ENCODE results near the gene FAM81A. TPM values are rescaled to one million over a fixed set of nuclear protein-coding genes. Genes with fewer than 3 reads are reported as not detected.

The FAM81A gene
- total RNA-seq, 3 donors from 2014 or later (not counting 1 experiment from before 2014, with no cell fraction given) = 1.0 TPM; not detected in 2

DNA sequence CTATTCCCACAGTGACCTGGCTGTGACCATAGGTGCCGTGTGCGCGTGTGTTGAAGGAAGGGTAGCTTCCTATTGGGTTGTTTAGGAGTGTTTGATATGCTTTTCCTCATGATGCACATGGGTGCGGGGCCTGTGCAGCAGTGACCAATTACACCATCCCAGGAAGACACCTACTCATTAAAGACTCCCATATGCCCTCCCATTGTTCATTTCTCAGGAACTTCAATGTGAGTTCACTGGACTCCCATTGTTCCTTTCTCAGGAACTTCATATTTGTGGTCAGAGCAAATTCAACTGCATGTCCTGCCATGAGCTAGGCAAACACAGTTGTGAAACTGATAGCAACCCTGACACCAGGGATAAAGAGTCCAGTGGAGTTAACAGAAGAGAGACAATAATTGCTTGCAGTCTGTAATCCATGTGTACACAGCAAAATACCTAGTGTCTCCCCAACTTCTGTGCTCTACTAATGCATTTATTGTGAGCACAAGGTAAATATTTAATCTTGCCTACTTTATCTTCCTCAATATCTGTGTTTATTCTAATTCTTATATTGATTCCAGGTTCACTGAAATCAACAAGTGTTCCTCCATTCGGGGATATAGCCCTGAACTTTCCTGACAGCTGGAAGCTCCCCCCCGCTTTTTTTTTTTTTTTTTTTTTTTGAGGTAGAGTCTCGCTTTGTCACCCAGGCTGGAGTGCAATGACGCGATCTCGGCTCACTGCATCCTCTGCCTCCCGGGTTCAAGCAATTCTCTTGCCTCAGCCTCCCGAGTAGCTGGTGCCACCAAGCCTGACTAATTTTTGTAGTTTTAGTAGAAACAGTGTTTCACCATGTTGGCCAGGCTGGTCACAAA is 116.1 kb downstream of the FAM81A start:
- no peak overlapping the region for H3K4me3 Mint-ChIP-seq
- 90% methylated on average over 9 of the region's 12 CpGs for WGBS (ENCODE audit: insufficient coverage)

DNA sequence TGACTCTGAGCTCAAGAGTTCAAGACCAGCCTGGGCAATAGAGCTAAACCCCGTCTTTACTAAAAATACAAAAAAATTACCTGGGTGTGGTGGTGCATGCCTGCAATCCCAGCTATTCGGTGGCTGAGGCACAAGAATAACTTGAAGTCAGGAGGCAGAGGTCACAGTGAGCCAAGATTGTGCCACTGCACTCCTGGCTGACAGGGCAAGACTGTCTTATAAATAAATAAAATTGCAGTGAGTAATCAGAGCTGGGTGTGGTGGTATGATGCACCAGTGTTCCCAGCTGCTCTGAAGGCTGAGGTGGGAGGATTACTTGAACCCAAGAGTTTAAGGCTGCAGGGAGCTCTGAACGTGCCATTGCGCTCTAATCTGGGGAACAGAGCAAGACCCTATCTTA is 117.7 kb downstream of the FAM81A start:
- no peaks in the 10 kb centered on the region for H3K36me3 ChIP-seq (ENCODE audit: control insufficient read depth, insufficient read depth, low read length)
- Mint-ChIP-seq H3K9me3 (no peaks in the 10 kb centered on the region), H3K36me3 (no peaks in the 10 kb centered on the region), H3K4me3 (no peak overlapping the region), H3K4me1 (no peaks in the 10 kb centered on the region), H3K27ac (no peak overlapping the region), H3K27me3 (ENCODE audit: low read depth in 2 of 2) (peaks cover 11 to 12% of the 10 kb centered on the region in 2 donors)
- H3K27me3 ChIP-seq (ENCODE audit: control insufficient read depth, insufficient read depth, low read length) = no peaks in the 10 kb centered on the region
- DNase-seq = no peak
- no peak overlapping the region for H3K4me3 ChIP-seq (ENCODE audit: low read length)
- intact Hi-C loops (cut with micrococcal nuclease) = no loop called here
- TF ChIP-seq CTCF (IDR thresholded peaks at IDR 0.05) = no peak
- no peaks in the 10 kb centered on the region for H3K4me1 ChIP-seq (ENCODE audit: control insufficient read depth, insufficient read depth, low read length)
- 93% methylated on average over 4 of the region's 4 CpGs for WGBS (ENCODE audit: insufficient coverage)
- no peak overlapping the region for H3K27ac ChIP-seq (ENCODE audit: low read length)
- no peak for ATAC-seq
- no peaks in the 10 kb centered on the region for H3K9me3 ChIP-seq (ENCODE audit: control insufficient read depth, insufficient read depth, low read length)

More for the DNA sequence above, 116.1 kb downstream of the FAM81A start:
- DNase-seq = no peak
- Histone ChIP-seq H3K27ac (ENCODE audit: low read length) (no peak overlapping the region), H3K4me1 (ENCODE audit: control insufficient read depth, insufficient read depth, low read length) (no peaks in the 10 kb centered on the region), H3K4me3 (ENCODE audit: low read length) (no peak overlapping the region), H3K36me3 (ENCODE audit: control insufficient read depth, insufficient read depth, low read length) (no peaks in the 10 kb centered on the region), H3K27me3 (ENCODE audit: control insufficient read depth, insufficient read depth, low read length) (no peaks in the 10 kb centered on the region), H3K9me3 (ENCODE audit: control insufficient read depth, insufficient read depth, low read length) (no peaks in the 10 kb centered on the region)
- no peak for TF ChIP-seq CTCF (IDR thresholded peaks at IDR 0.05)
- intact Hi-C loops (cut with micrococcal nuclease) = no loop called here
- no peaks in the 10 kb centered on the region for H3K36me3 Mint-ChIP-seq
- no peaks in the 10 kb centered on the region for H3K4me1 Mint-ChIP-seq
- peaks cover 10 to 12% of the 10 kb centered on the region in 2 donors for H3K27me3 Mint-ChIP-seq (ENCODE audit: low read depth in 2 of 2)
- H3K9me3 Mint-ChIP-seq = no peaks in the 10 kb centered on the region
- no peak for ATAC-seq
- no peak overlapping the region for H3K27ac Mint-ChIP-seq

DNA sequence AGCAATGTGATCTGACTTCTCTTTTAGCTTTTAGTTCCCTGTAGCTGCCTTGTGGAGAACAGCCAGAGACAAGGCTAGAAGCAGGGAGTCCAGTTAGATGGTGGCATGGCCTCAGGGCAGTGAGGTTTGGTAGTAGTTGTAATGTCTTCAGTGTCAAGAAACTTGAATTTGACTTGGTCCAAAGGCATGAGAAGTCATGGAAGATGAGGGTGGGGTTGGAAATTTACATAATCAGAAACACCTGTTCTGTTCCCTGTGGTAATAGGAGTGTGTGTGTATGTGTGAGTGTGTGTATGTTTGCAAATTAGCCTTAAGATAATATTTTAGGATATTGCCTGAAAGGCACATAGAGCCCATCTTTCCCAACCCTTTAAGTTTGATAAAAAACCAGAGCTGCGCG is 118.4 kb downstream of the FAM81A start:
- Histone ChIP-seq H3K9me3 (ENCODE audit: control insufficient read depth, insufficient read depth, low read length) (no peaks in the 10 kb centered on the region), H3K4me3 (ENCODE audit: low read length) (no peak overlapping the region), H3K36me3 (ENCODE audit: control insufficient read depth, insufficient read depth, low read length) (no peaks in the 10 kb centered on the region), H3K27ac (ENCODE audit: low read length) (no peak overlapping the region), H3K27me3 (ENCODE audit: control insufficient read depth, insufficient read depth, low read length) (no peaks in the 10 kb centered on the region), H3K4me1 (ENCODE audit: control insufficient read depth, insufficient read depth, low read length) (no peaks in the 10 kb centered on the region)
- ATAC-seq (no peak), DNase-seq (no peak)
- WGBS (ENCODE audit: insufficient coverage) = 100% methylated on average over 2 of the region's 2 CpGs
- no peak overlapping the region for H3K4me3 Mint-ChIP-seq
- H3K4me1 Mint-ChIP-seq = no peaks in the 10 kb centered on the region
- no peak overlapping the region for H3K27ac Mint-ChIP-seq
- peaks cover 10 to 12% of the 10 kb centered on the region in 2 donors for H3K27me3 Mint-ChIP-seq (ENCODE audit: low read depth in 2 of 2)
- H3K9me3 Mint-ChIP-seq = no peaks in the 10 kb centered on the region
- intact Hi-C loops (cut with micrococcal nuclease) = no loop called here
- TF ChIP-seq CTCF (IDR thresholded peaks at IDR 0.05) = no peak
- no peaks in the 10 kb centered on the region for H3K36me3 Mint-ChIP-seq
